SK-N-SH treated with all-trans-retinoic acid at 6 μM for 48 hours (cell line): Measurements from ENCODE around the gene MATK.

Experiments used
- ATAC-seq: fragments of 200-7000 bp; cut with Tn5 transposase; 3 replicates; pipeline ENCODE4 v1.9.1; 2020; ENCODE audit warnings: mild to moderate bottlenecking, moderate library complexity
- ARNTL ChIP-seq: fragments of 450-650 bp; formaldehyde crosslinking; IDR thresholded peaks from 2 replicates; pipeline ENCODE4 v1.5.0; 2020; ENCODE audit warnings: low read depth, mild to moderate bottlenecking, moderate library complexity, borderline replicate concordance
- CSDC2 ChIP-seq: fragments of 250-450 bp; sonication (Bioruptor Pico); IDR thresholded peaks from 2 replicates; pipeline ENCODE4 v1.5.0; 2020; ENCODE audit warnings: mild to moderate bottlenecking, moderate library complexity
- ESRRG ChIP-seq: fragments of 250-450 bp; sonication (Bioruptor Pico); IDR thresholded peaks from 2 replicates; pipeline ENCODE4 v1.6.1; 2021; ENCODE audit warnings: mild to moderate bottlenecking
- GLIS3 ChIP-seq: fragments of 250-450 bp; sonication (Bioruptor Pico); IDR thresholded peaks from 2 replicates; pipeline ENCODE4 v1.5.0; 2020; ENCODE audit warnings: mild to moderate bottlenecking, moderate library complexity
- ISL1 ChIP-seq: fragments of 250-450 bp; sonication (Bioruptor Pico); IDR thresholded peaks from 2 replicates; pipeline ENCODE4 v2.1.2; 2022; ENCODE audit warnings: mild to moderate bottlenecking, moderate library complexity
- OSR1 ChIP-seq: fragments of 250-450 bp; sonication (Bioruptor Pico); IDR thresholded peaks from 2 replicates; pipeline ENCODE4 v1.8.0; 2022; ENCODE audit warnings: moderate library complexity, mild to moderate bottlenecking, inconsistent platforms
- PPARA ChIP-seq: fragments of 250-450 bp; sonication (Bioruptor Pico); IDR thresholded peaks from 2 replicates; pipeline ENCODE4 v1.5.0; 2020; ENCODE audit warnings: mild to moderate bottlenecking, borderline replicate concordance
- RARB ChIP-seq: fragments of 250-450 bp; sonication (Bioruptor Pico); IDR thresholded peaks from 2 replicates; pipeline ENCODE4 v1.8.0; 2021; ENCODE audit warnings: mild to moderate bottlenecking, moderate library complexity
- SNAI2 ChIP-seq: fragments of 250-450 bp; sonication (Bioruptor Pico); IDR thresholded peaks from 2 replicates; pipeline ENCODE4 v1.5.0; 2020; ENCODE audit warnings: mild to moderate bottlenecking, moderate library complexity
- ZC3H10 ChIP-seq: fragments of 250-450 bp; sonication (Bioruptor Pico); IDR thresholded peaks from 2 replicates; pipeline ENCODE4 v1.5.1; 2021; ENCODE audit warnings: mild to moderate bottlenecking, moderate library complexity
- ZFP3 ChIP-seq: fragments of 250-450 bp; sonication (Bioruptor Pico); IDR thresholded peaks from 2 replicates; pipeline ENCODE4 v1.5.0; 2020; ENCODE audit warnings: mild to moderate bottlenecking, moderate library complexity
- ZFP30 ChIP-seq: fragments of 450-650 bp; formaldehyde crosslinking; IDR thresholded peaks from 2 replicates; pipeline ENCODE4 v1.5.0; 2022; ENCODE audit warnings: mild to moderate bottlenecking, moderate library complexity
- ZNF565 ChIP-seq: fragments of 450-650 bp; formaldehyde crosslinking; conservative IDR thresholded peaks from 2 replicates; pipeline ENCODE4 v1.5.0; 2020; ENCODE audit warnings: low read depth, mild to moderate bottlenecking, moderate library complexity
- ZNF70 ChIP-seq: fragments of 450-650 bp; formaldehyde crosslinking; IDR thresholded peaks from 2 replicates; pipeline ENCODE4 v1.5.0; 2020; ENCODE audit warnings: mild to moderate bottlenecking, moderate library complexity
- ZNF8 ChIP-seq: fragments of 450-650 bp; formaldehyde crosslinking; IDR thresholded peaks from 2 replicates; pipeline ENCODE4 v1.5.0; 2020; ENCODE audit warnings: mild to moderate bottlenecking, moderate library complexity
- TF ChIP-seq, protein P1 (sequence below): fragments of 250-450 bp; sonication (Bioruptor Pico); IDR thresholded peaks from 2 replicates; pipeline ENCODE4 v1.5.1; 2021; ENCODE audit warnings: mild to moderate bottlenecking, moderate library complexity
- TF ChIP-seq, protein P2 (sequence below): fragments of 250-450 bp; sonication (Bioruptor Pico); IDR thresholded peaks from 2 replicates; pipeline ENCODE4 v1.5.1; 2020; ENCODE audit warnings: low read depth, mild to moderate bottlenecking, moderate library complexity
- TF ChIP-seq, protein P3 (sequence below): fragments of 250-450 bp; sonication (Bioruptor Pico); IDR thresholded peaks from 2 replicates; pipeline ENCODE4 v1.8.0; 2020; ENCODE audit warnings: mild to moderate bottlenecking, moderate library complexity, borderline replicate concordance
- TF ChIP-seq, protein P4 (sequence below): fragments of 250-450 bp; sonication (Bioruptor Pico); IDR thresholded peaks from 2 replicates; pipeline ENCODE4 v1.8.0; 2021; ENCODE audit warnings: low read depth, mild to moderate bottlenecking, moderate library complexity, borderline replicate concordance
- TF ChIP-seq, protein P5 (sequence below): fragments of 250-450 bp; sonication (Bioruptor Pico); IDR thresholded peaks from 2 replicates; pipeline ENCODE4 v1.5.0; 2020; ENCODE audit warnings: mild to moderate bottlenecking, moderate library complexity

Gene MATK

DNA sequence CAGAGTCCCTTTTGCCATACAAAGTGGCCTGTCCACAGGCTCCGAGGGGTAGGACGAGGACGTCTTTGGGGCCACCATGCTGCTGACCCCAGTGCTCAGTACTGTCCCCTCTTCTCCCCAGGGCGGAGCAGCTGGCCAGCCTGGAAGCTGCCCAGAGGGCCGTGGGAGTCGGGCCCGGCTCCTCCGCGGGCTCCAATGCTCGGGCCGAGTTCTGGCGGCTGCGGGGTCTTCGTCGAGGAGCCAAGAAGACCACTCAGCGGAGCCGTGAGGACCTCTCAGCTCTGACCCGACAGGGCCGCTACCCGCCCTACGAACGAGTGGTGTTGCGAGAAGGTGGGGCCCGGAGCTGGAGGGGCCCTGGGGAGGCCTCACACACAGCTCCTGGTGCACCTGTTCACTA lies 45.8 kb downstream of the MATK start:
- TF ChIP-seq, protein P1, sequence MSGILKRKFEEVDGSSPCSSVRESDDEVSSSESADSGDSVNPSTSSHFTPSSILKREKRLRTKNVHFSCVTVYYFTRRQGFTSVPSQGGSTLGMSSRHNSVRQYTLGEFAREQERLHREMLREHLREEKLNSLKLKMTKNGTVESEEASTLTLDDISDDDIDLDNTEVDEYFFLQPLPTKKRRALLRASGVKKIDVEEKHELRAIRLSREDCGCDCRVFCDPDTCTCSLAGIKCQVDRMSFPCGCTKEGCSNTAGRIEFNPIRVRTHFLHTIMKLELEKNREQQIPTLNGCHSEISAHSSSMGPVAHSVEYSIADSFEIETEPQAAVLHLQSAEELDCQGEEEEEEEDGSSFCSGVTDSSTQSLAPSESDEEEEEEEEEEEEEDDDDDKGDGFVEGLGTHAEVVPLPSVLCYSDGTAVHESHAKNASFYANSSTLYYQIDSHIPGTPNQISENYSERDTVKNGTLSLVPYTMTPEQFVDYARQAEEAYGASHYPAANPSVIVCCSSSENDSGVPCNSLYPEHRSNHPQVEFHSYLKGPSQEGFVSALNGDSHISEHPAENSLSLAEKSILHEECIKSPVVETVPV (CRISPR knock-in tag), result no peak
- TF ChIP-seq ZC3H10 (CRISPR knock-in tag), result no peak
- TF ChIP-seq, protein P2, sequence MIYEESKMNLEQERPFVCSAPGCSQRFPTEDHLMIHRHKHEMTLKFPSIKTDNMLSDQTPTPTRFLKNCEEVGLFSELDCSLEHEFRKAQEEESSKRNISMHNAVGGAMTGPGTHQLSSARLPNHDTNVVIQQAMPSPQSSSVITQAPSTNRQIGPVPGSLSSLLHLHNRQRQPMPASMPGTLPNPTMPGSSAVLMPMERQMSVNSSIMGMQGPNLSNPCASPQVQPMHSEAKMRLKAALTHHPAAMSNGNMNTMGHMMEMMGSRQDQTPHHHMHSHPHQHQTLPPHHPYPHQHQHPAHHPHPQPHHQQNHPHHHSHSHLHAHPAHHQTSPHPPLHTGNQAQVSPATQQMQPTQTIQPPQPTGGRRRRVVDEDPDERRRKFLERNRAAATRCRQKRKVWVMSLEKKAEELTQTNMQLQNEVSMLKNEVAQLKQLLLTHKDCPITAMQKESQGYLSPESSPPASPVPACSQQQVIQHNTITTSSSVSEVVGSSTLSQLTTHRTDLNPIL, result no peak
- no peak for TF ChIP-seq ZNF565 (CRISPR knock-in tag)
- no peak for TF ChIP-seq GLIS3
- TF ChIP-seq ZFP3 (CRISPR knock-in tag), result no peak
- TF ChIP-seq, protein P3, sequence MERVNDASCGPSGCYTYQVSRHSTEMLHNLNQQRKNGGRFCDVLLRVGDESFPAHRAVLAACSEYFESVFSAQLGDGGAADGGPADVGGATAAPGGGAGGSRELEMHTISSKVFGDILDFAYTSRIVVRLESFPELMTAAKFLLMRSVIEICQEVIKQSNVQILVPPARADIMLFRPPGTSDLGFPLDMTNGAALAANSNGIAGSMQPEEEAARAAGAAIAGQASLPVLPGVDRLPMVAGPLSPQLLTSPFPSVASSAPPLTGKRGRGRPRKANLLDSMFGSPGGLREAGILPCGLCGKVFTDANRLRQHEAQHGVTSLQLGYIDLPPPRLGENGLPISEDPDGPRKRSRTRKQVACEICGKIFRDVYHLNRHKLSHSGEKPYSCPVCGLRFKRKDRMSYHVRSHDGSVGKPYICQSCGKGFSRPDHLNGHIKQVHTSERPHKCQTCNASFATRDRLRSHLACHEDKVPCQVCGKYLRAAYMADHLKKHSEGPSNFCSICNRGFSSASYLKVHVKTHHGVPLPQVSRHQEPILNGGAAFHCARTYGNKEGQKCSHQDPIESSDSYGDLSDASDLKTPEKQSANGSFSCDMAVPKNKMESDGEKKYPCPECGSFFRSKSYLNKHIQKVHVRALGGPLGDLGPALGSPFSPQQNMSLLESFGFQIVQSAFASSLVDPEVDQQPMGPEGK, result no peak
- no peak for TF ChIP-seq SNAI2
- TF ChIP-seq, protein P4, sequence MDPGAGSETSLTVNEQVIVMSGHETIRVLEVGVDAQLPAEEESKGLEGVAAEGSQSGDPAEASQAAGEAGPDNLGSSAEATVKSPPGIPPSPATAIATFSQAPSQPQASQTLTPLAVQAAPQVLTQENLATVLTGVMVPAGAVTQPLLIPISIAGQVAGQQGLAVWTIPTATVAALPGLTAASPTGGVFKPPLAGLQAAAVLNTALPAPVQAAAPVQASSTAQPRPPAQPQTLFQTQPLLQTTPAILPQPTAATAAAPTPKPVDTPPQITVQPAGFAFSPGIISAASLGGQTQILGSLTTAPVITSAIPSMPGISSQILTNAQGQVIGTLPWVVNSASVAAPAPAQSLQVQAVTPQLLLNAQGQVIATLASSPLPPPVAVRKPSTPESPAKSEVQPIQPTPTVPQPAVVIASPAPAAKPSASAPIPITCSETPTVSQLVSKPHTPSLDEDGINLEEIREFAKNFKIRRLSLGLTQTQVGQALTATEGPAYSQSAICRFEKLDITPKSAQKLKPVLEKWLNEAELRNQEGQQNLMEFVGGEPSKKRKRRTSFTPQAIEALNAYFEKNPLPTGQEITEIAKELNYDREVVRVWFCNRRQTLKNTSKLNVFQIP, result no peak
- no peak for TF ChIP-seq ZNF8

DNA sequence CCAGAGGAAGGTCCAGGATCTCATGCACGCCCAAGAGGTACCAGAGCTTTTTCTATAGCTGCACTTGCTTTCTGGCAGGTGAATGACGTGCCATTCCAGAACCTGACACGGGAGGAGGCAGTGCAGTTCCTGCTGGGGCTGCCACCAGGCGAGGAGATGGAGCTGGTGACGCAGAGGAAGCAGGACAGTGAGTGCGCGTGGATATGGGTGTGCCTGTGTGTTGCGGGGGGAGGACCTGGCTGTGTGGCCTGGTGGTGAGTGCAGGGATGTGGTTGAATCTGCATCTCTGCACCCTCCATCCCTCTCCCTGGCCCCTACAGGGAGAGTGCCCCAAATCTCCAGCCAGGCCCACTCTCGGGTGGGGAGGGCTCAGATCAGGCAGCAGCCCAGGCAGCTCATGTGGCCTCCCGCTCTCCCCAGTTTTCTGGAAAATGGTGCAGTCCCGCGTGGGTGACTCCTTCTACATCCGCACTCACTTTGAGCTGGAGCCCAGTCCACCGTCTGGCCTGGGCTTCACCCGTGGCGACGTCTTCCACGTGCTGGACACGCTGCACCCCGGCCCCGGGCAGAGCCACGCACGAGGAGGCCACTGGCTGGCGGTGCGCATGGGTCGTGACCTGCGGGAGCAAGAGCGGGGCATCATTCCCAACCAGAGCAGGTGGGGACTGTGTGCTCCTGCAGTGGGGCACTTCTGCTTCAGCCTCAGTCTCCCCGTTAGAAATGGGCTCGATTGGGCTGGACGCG lies 47.5 kb downstream of the MATK start:
- TF ChIP-seq OSR1 (CRISPR knock-in tag) (no peak), RARB (CRISPR knock-in tag) (no peak), ZNF70 (CRISPR knock-in tag) (no peak), ZNF8 (no peak), PPARA (CRISPR knock-in tag) (no peak), ZNF565 (CRISPR knock-in tag) (no peak), ZFP30 (CRISPR knock-in tag) (no peak), ZFP3 (CRISPR knock-in tag) (no peak), GLIS3 (no peak), ISL1 (no peak), CSDC2 (no peak), ESRRG (no peak), ARNTL (CRISPR knock-in tag) (no peak)
- TF ChIP-seq, protein P1 (CRISPR knock-in tag), result no peak
- TF ChIP-seq, protein P3, result no peak
- TF ChIP-seq, protein P4, result no peak
- TF ChIP-seq, protein P5, sequence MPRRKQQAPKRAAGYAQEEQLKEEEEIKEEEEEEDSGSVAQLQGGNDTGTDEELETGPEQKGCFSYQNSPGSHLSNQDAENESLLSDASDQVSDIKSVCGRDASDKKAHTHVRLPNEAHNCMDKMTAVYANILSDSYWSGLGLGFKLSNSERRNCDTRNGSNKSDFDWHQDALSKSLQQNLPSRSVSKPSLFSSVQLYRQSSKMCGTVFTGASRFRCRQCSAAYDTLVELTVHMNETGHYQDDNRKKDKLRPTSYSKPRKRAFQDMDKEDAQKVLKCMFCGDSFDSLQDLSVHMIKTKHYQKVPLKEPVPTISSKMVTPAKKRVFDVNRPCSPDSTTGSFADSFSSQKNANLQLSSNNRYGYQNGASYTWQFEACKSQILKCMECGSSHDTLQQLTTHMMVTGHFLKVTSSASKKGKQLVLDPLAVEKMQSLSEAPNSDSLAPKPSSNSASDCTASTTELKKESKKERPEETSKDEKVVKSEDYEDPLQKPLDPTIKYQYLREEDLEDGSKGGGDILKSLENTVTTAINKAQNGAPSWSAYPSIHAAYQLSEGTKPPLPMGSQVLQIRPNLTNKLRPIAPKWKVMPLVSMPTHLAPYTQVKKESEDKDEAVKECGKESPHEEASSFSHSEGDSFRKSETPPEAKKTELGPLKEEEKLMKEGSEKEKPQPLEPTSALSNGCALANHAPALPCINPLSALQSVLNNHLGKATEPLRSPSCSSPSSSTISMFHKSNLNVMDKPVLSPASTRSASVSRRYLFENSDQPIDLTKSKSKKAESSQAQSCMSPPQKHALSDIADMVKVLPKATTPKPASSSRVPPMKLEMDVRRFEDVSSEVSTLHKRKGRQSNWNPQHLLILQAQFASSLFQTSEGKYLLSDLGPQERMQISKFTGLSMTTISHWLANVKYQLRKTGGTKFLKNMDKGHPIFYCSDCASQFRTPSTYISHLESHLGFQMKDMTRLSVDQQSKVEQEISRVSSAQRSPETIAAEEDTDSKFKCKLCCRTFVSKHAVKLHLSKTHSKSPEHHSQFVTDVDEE (CRISPR knock-in tag), result no peak
- TF ChIP-seq, protein P2, result no peak
- ATAC-seq, result no peak

More for the DNA sequence above, 45.8 kb downstream of the MATK start:
- ATAC-seq, result no peak
